Fibroblast of lung (primary cell): ENCODE data around the gene MIER2. TPM values are rescaled to one million over a fixed set of nuclear protein-coding genes. Genes with fewer than 3 reads are reported as not detected.

Source experiments
- DNase-seq, 2 donors: peaks; one replicate each; pipeline versions ENCODE4 v3.0.0 to v3.0.0-alpha.2; 2010; ENCODE audit warnings: low read depth in 2 of 2
- H2AFZ ChIP-seq: 2 replicates; pipeline ENCODE4 v1.5.1; 2012; ENCODE audit warnings: low read length, control low read depth, inconsistent platforms
- H3K27ac ChIP-seq: 2 replicates; pipeline ENCODE4 v1.5.1; 2011; ENCODE audit warnings: low read length, control low read depth; ENCODE audit not compliant: insufficient read depth
- H3K27me3 ChIP-seq: 2 replicates; pipeline ENCODE4 v1.5.1; 2011; ENCODE audit warnings: mild to moderate bottlenecking, low read length; ENCODE audit not compliant: control insufficient read depth, insufficient read depth
- H3K36me3 ChIP-seq: 2 replicates; pipeline ENCODE4 v1.5.1; 2011; ENCODE audit warnings: low read length; ENCODE audit not compliant: control insufficient read depth, insufficient read depth
- H3K4me1 ChIP-seq: 2 replicates; pipeline ENCODE4 v1.5.1; 2011; ENCODE audit warnings: low read length; ENCODE audit not compliant: control insufficient read depth, insufficient read depth; ENCODE audit errors: extremely low read depth
- H3K4me2 ChIP-seq: 2 replicates; pipeline ENCODE4 v1.5.1; 2011; ENCODE audit warnings: low read length, control low read depth; ENCODE audit not compliant: insufficient read depth; ENCODE audit errors: extremely low read depth
- H3K4me3 ChIP-seq, 4 experiments: fragments of 200-600 bp in 1 of 4; sonication (generic) in 1 of 4; replicated peaks in 1 of 4; 2 replicates each; pipeline ENCODE4 v1.5.1; 2011 to 2016; ENCODE audit warnings: low read length in 4 of 4, low read depth in 3 of 4, mild to moderate bottlenecking in 3 of 4, control low read depth in 2 of 4, inconsistent platforms in 1 of 4, mixed read lengths in 1 of 4; ENCODE audit not compliant: insufficient read depth in 1 of 4; ENCODE audit errors: control extremely low read depth in 1 of 4
- H3K79me2 ChIP-seq: 2 replicates; pipeline ENCODE4 v1.5.1; 2012; ENCODE audit warnings: mild to moderate bottlenecking, low read length, inconsistent platforms; ENCODE audit not compliant: control insufficient read depth, insufficient read depth
- H3K9ac ChIP-seq: 2 replicates; pipeline ENCODE4 v1.5.1; 2011; ENCODE audit warnings: mild to moderate bottlenecking, low read length, control low read depth; ENCODE audit not compliant: insufficient read depth
- H3K9me3 ChIP-seq: 2 replicates; pipeline ENCODE4 v1.5.1; 2012; ENCODE audit warnings: low read depth, low read length; ENCODE audit not compliant: control insufficient read depth, insufficient read depth
- H4K20me1 ChIP-seq: 2 replicates; pipeline ENCODE4 v1.5.1; 2011; ENCODE audit warnings: low read length; ENCODE audit not compliant: control insufficient read depth, insufficient read depth; ENCODE audit errors: extremely low read depth
- CTCF ChIP-seq, 2 donors: IDR thresholded peaks in 1 of 2; conservative IDR thresholded peaks in 1 of 2; 1 replicate in 1 of 2; 2 replicates in 1 of 2; pipeline ENCODE4 v1.5.1; 2011 to 2012; ENCODE audit warnings: low read length in 2 of 2, control low read depth in 1 of 2, inconsistent platforms in 1 of 2, low read depth in 1 of 2, mild to moderate bottlenecking in 1 of 2
- EZH2 ChIP-seq: IDR thresholded peaks from 2 replicates; pipeline ENCODE4 v1.5.1; 2012; ENCODE audit warnings: low read length, control low read depth, mild to moderate bottlenecking; ENCODE audit errors: missing control alignments
- polyA plus RNA-seq, 2 donors: library from polyadenylated mRNA; depleted of rRNA in 1 of 2; stranded (reverse) in 1 of 2; unstranded in 1 of 2; fragments of >200 nt; gene quantifications; 2 replicates each; pipeline ENCODE4 v1.2.1, GENCODE V29; 2011 to 2012; ENCODE audit warnings: missing spikeins in 1 of 2
- total RNA-seq: library from RNA; depleted of rRNA; stranded (reverse); fragments of >200 nt; gene quantifications from 2 replicates; pipeline ENCODE4 v1.2.1, GENCODE V29; 2014

Gene MIER2
- total and polyA plus RNA-seq, 2 donors (not counting 1 experiment from before 2014, with no cell fraction given) = 13.7 to 20.6 TPM

- Histone ChIP-seq H3K4me2 (no peak overlapping the region), H3K9ac (no peak overlapping the region), H3K27me3 (no peaks in the 10 kb centered on the region), H2AFZ (no peak overlapping the region), H3K9me3 (no peaks in the 10 kb centered on the region), H3K27ac (no peak overlapping the region), H4K20me1 (no peaks in the 10 kb centered on the region), H3K36me3 (peaks cover 25% of the 10 kb centered on the region), H3K4me3 (no peak overlapping the region), H3K79me2 (peaks cover 7% of the 10 kb centered on the region), H3K4me1 (no peaks in the 10 kb centered on the region)
- TF ChIP-seq CTCF (conservative IDR thresholded peaks at IDR 0.05 in 1 of 2, IDR thresholded peaks at IDR 0.05 in 1 of 2; ENCODE audit: low read depth in 1 of 2, low read length in 2 of 2) (no peak), EZH2 (no peak)
- DNase-seq = no peak
Observed at GRCh38 chr19:308471-309205, 36.0 kb downstream of the MIER2 start.

- no peaks in the 10 kb centered on the region for H4K20me1 ChIP-seq
- TF ChIP-seq CTCF (conservative IDR thresholded peaks at IDR 0.05 in 1 of 2, IDR thresholded peaks at IDR 0.05 in 1 of 2; ENCODE audit: low read depth in 1 of 2, low read length in 2 of 2) (no peak), EZH2 (no peak)
Observed at GRCh38 chr19:307793-308420, 36.7 kb downstream of the MIER2 start.

GRCh38 chr19:307111-307531 is 37.5 kb downstream of the MIER2 start:
- TF ChIP-seq EZH2 (no peak), CTCF (conservative IDR thresholded peaks at IDR 0.05 in 1 of 2, IDR thresholded peaks at IDR 0.05 in 1 of 2; ENCODE audit: low read depth in 1 of 2, low read length in 2 of 2) (no peak)
- H3K9me3 ChIP-seq = no peaks in the 10 kb centered on the region
- no peak overlapping the region for H2AFZ ChIP-seq
- no peak overlapping the region for H3K4me3 ChIP-seq
- no peak overlapping the region for H3K9ac ChIP-seq
- no peak overlapping the region for H3K4me2 ChIP-seq
- DNase-seq = no peak
- H3K79me2 ChIP-seq = peaks cover 7% of the 10 kb centered on the region
- no peaks in the 10 kb centered on the region for H3K4me1 ChIP-seq
- no peaks in the 10 kb centered on the region for H3K27me3 ChIP-seq
- peaks cover 23% of the 10 kb centered on the region for H3K36me3 ChIP-seq
- no peak overlapping the region for H3K27ac ChIP-seq
- H4K20me1 ChIP-seq = no peaks in the 10 kb centered on the region

More at GRCh38 chr19:307793-308420, 36.7 kb downstream of the MIER2 start:
- Histone ChIP-seq H3K9me3 (no peaks in the 10 kb centered on the region), H2AFZ (no peak overlapping the region), H3K9ac (no peak overlapping the region), H3K36me3 (peaks cover 23% of the 10 kb centered on the region), H3K4me2 (no peak overlapping the region), H3K4me3 (no peak overlapping the region), H3K27me3 (no peaks in the 10 kb centered on the region), H3K27ac (no peak overlapping the region), H3K79me2 (peaks cover 7% of the 10 kb centered on the region), H3K4me1 (no peaks in the 10 kb centered on the region)
- DNase-seq = no peak
